ENCODE measurements around the gene AJM1.
"Not testable (repeated sequence)": the region's sequence is repeated elsewhere in the genome, so short reads cannot be mapped to it uniquely, and the experiment has no call there.

Gene AJM1

GRCh38 chr9:136829981-136830885 lies 12.0 kb upstream of the AJM1 start:
- no peak for DNase-seq (ENCODE audit: low read depth in 1 of 2, low spot score in 1 of 2)

GRCh38 chr9:136831002-136831719 lies 11.1 kb upstream of the AJM1 start:
- DNase-seq (ENCODE audit: low read depth in 1 of 2, low spot score in 1 of 2), result no peak

- DNase-seq (ENCODE audit: low read depth in 1 of 2, low spot score in 1 of 2), result no peak
Observed at GRCh38 chr9:136831720-136832104, 10.6 kb upstream of the AJM1 start.

- DNase-seq (ENCODE audit: low read depth in 1 of 2, low spot score in 1 of 2), result no peak
Observed at GRCh38 chr9:136832581-136832980, 9.7 kb upstream of the AJM1 start.

- not testable (repeated sequence) for DNase-seq (ENCODE audit: low read depth in 1 of 2, low spot score in 1 of 2)
Observed at GRCh38 chr9:136833381-136834048, 8.8 kb upstream of the AJM1 start.

GRCh38 chr9:136835162-136835931 lies 6.9 kb upstream of the AJM1 start:
- DNase-seq (ENCODE audit: low read depth in 1 of 2, low spot score in 1 of 2), result no peak

GRCh38 chr9:136835932-136836904 lies 6.1 kb upstream of the AJM1 start:
- DNase-seq (ENCODE audit: low read depth in 1 of 2, low spot score in 1 of 2), result no peak

- no peak for DNase-seq (ENCODE audit: low read depth in 1 of 2, low spot score in 1 of 2)
Observed at GRCh38 chr9:136837146-136837855, 5.0 kb upstream of the AJM1 start.

- DNase-seq (ENCODE audit: low read depth in 1 of 2, low spot score in 1 of 2), result not testable (repeated sequence)
Observed at GRCh38 chr9:136837856-136838277, 4.4 kb upstream of the AJM1 start.

GRCh38 chr9:136838314-136839228 lies 3.7 kb upstream of the AJM1 start:
- no peak for DNase-seq (ENCODE audit: low read depth in 1 of 2, low spot score in 1 of 2)

GRCh38 chr9:136839229-136840139 lies 2.8 kb upstream of the AJM1 start:
- DNase-seq (ENCODE audit: low read depth in 1 of 2, low spot score in 1 of 2), result no peak

- DNase-seq (ENCODE audit: low read depth in 1 of 2, low spot score in 1 of 2), result no peak
Observed at GRCh38 chr9:136840140-136840876, 2.0 kb upstream of the AJM1 start.

- no peak for DNase-seq (ENCODE audit: low read depth in 1 of 2, low spot score in 1 of 2)
Observed at GRCh38 chr9:136840877-136841645, 1.2 kb upstream of the AJM1 start.

- not testable (repeated sequence) for DNase-seq (ENCODE audit: low read depth in 1 of 2, low spot score in 1 of 2)
Observed at GRCh38 chr9:136841646-136842379, 465 bp upstream of the AJM1 start.

All from activated T-helper 1 cell treated with anti-CD3 and anti-CD28 coated beads, Interleukin-2, amount 50 U/mL, for 16 hours (primary cell).